ENCODE data around the gene RABGAP1. TPM values are rescaled to one million over a fixed set of nuclear protein-coding genes. Genes with fewer than 3 reads are reported as not detected.

Gene RABGAP1
- total and polyA plus RNA-seq, 10 of the 15 experiments (the other 5 are each of a cell fraction or from before 2014, with no cell fraction given): 2.6 to 31.6 (median 12.5) TPM

- peak; percentile 71; the same call in 1 of the 2 replicates for TF ChIP-seq PML (IDR thresholded peaks at IDR 0.05; ENCODE audit: low read length)
- TF ChIP-seq SIN3A (IDR thresholded peaks at IDR 0.05; ENCODE audit: low read depth, low read length): 0 out of 2 replicates have a peak, but pooled peaks have one; percentile 35
- no peak for TF ChIP-seq FOXM1 (IDR thresholded peaks at IDR 0.05; ENCODE audit: low read depth, low read length)
- TF ChIP-seq, protein P1, sequence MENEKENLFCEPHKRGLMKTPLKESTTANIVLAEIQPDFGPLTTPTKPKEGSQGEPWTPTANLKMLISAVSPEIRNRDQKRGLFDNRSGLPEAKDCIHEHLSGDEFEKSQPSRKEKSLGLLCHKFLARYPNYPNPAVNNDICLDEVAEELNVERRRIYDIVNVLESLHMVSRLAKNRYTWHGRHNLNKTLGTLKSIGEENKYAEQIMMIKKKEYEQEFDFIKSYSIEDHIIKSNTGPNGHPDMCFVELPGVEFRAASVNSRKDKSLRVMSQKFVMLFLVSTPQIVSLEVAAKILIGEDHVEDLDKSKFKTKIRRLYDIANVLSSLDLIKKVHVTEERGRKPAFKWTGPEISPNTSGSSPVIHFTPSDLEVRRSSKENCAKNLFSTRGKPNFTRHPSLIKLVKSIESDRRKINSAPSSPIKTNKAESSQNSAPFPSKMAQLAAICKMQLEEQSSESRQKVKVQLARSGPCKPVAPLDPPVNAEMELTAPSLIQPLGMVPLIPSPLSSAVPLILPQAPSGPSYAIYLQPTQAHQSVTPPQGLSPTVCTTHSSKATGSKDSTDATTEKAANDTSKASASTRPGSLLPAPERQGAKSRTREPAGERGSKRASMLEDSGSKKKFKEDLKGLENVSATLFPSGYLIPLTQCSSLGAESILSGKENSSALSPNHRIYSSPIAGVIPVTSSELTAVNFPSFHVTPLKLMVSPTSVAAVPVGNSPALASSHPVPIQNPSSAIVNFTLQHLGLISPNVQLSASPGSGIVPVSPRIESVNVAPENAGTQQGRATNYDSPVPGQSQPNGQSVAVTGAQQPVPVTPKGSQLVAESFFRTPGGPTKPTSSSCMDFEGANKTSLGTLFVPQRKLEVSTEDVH (IDR thresholded peaks at IDR 0.05; ENCODE audit: low read depth, partially characterized antibody): peak; percentile 41
- TF ChIP-seq, protein P2, sequence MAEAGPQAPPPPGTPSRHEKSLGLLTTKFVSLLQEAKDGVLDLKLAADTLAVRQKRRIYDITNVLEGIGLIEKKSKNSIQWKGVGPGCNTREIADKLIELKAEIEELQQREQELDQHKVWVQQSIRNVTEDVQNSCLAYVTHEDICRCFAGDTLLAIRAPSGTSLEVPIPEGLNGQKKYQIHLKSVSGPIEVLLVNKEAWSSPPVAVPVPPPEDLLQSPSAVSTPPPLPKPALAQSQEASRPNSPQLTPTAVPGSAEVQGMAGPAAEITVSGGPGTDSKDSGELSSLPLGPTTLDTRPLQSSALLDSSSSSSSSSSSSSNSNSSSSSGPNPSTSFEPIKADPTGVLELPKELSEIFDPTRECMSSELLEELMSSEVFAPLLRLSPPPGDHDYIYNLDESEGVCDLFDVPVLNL (IDR thresholded peaks at IDR 0.05; ENCODE audit: low read depth, low read length): no peak
- TF ChIP-seq BMI1 (IDR thresholded peaks at IDR 0.05; ENCODE audit: borderline replicate concordance): no peak
- 0 out of 2 replicates have a peak, but pooled peaks have one; percentile 16 for TF ChIP-seq TBL1XR1 (IDR thresholded peaks at IDR 0.05; ENCODE audit: low read depth, low read length)
- no peak; the same call in none of the 2 replicates for TF ChIP-seq BACH1 (IDR thresholded peaks at IDR 0.05; ENCODE audit: borderline replicate concordance)
- no peak for TF ChIP-seq FOXK2 (IDR thresholded peaks at IDR 0.05)
- TF ChIP-seq, protein P3, sequence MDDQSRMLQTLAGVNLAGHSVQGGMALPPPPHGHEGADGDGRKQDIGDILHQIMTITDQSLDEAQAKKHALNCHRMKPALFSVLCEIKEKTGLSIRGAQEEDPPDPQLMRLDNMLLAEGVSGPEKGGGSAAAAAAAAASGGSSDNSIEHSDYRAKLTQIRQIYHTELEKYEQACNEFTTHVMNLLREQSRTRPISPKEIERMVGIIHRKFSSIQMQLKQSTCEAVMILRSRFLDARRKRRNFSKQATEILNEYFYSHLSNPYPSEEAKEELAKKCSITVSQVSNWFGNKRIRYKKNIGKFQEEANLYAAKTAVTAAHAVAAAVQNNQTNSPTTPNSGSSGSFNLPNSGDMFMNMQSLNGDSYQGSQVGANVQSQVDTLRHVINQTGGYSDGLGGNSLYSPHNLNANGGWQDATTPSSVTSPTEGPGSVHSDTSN (IDR thresholded peaks at IDR 0.05; ENCODE audit: insufficient replicate concordance, low read depth, low read length): no peak
- TF ChIP-seq IKZF1 (conservative IDR thresholded peaks at IDR 0.05): peak; percentile 87
- peak; percentile 88 for TF ChIP-seq CHD1 (IDR thresholded peaks at IDR 0.05; ENCODE audit: low read depth, low read length)
- no peak for TF ChIP-seq ESRRA (IDR thresholded peaks at IDR 0.05; ENCODE audit: low read length)
- TF ChIP-seq RCOR1 (conservative IDR thresholded peaks at IDR 0.05; ENCODE audit: low read depth, low read length): peak; percentile 95; the same call in 1 of the 2 replicates
- TF ChIP-seq GABPA (IDR thresholded peaks at IDR 0.05; ENCODE audit: low read depth): peak; percentile 65; the same call in 1 of the 2 replicates
- peak; percentile 45; the same call in 1 of the 2 replicates for TF ChIP-seq SMAD5 (IDR thresholded peaks at IDR 0.05; ENCODE audit: low read depth)
- no peak for TF ChIP-seq HDAC2 (IDR thresholded peaks at IDR 0.05)
- peak; percentile 66 for TF ChIP-seq ZBTB11 (CRISPR knock-in tag; IDR thresholded peaks at IDR 0.05)
- TF ChIP-seq, protein P4, sequence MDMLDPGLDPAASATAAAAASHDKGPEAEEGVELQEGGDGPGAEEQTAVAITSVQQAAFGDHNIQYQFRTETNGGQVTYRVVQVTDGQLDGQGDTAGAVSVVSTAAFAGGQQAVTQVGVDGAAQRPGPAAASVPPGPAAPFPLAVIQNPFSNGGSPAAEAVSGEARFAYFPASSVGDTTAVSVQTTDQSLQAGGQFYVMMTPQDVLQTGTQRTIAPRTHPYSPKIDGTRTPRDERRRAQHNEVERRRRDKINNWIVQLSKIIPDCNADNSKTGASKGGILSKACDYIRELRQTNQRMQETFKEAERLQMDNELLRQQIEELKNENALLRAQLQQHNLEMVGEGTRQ (IDR thresholded peaks at IDR 0.05; ENCODE audit: borderline replicate concordance, low read depth, low read length): peak; percentile 88
- peak; percentile 53 for TF ChIP-seq TAF1 (IDR thresholded peaks at IDR 0.05; ENCODE audit: borderline replicate concordance, low read depth, low read length)
- peak; percentile 94 for TF ChIP-seq POLR2A (IDR thresholded peaks at IDR 0.05; ENCODE audit: low read depth, low read length)
Observed at GRCh38 chr9:122904823-122905710, 35.8 kb upstream of the RABGAP1 start, which contains the start of gene RC3H2 (continued).
